NCI-H2196 (cell line): ENCODE measurements around the gene ANGPT4.

Source experiments
- DNase-seq: peaks from one replicate; lab custom pipeline; 2025; ENCODE audit not compliant: unreplicated experiment; lab: John Stamatoyannopoulos, UW

The ANGPT4 gene

DNA sequence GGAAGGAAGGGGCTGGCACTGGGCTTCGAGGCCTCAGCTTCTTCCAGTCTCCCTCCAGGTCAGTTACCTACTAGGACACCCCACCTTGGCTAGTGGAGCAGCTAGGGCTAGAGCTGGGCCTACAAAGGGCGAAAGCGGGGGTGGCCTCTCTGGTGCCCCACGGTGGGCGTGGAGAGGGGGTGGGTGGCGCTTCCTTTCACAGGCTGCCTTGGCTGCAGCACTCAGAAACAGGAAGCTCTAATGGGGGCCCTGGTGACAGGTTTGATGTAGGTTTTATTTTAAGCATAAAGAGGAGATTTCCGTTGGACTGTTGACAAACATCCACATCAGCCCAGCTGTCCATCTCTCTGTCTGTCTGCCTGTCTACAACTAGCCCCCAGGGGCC is 69.2 kb downstream of the ANGPT4 start:
- DNase-seq = no peak

- no peak for DNase-seq
Measured at GRCh38 chr20:845941-846893, 69.9 kb downstream of the ANGPT4 start.

DNA sequence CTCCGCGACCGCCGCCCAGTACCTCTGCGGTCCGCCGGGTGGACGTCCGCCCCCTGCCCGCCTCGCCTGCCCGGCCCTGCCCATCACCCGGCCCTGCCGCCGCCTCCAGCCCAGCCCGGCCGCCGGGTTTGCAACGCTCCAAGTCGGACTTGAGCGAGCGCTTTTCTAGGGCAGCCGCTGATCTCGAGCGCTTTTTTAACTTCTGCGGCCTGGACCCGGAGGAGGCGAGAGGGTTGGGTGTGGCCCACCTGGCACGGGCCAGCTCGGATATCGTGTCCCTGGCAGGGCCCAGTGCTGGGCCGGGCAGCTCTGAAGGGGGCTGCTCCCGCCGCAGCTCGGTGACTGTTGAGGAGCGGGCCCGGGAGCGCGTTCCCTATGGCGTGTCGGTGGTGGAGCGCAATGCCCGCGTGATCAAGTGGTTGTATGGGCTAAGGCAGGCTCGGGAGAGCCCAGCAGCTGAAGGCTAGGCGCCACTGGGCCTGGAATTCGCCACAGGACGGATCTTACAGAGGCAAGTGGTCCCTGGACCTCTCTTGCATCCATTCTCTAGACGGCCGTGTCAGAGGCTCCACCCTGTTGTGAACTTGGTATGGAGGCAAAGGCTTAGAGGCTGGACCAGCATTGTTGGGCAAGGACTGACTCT is 70.8 kb downstream of the ANGPT4 start:
- no peak for DNase-seq

DNA sequence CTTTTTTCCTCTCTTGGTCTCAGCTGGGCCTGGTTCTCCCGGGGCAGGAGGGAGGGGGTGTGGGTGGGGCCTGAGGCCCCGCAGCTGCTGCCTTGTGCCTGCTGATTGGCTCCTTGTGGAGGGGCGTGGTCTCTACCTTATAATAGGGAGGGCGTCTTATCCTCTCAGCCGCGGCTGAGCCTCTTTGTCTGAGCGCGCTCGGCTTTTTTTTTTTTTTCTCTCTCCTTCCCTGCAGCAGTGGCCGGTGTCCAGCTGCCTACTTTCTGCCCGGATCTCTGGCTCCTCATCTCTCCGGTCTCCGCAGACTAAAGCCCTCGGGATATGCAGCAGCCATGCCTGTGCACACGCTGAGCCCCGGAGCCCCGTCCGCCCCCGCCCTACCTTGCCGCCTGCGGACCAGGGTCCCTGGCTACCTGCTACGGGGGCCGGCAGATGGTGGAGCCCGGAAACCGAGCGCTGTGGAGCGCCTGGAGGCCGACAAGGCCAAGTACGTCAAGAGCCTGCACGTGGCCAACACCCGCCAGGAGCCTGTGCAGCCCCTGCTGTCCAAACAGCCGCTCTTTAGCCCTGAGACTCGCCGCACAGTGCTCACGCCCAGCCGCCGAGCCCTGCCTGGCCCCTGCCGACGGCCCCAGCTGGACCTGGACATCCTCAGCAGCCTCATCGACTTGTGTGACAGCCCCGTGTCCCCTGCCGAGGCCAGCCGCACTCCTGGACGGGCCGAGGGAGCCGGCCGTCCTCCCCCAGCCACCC is 71.5 kb downstream of the ANGPT4 start:
- DNase-seq = peak; percentile 93

DNA sequence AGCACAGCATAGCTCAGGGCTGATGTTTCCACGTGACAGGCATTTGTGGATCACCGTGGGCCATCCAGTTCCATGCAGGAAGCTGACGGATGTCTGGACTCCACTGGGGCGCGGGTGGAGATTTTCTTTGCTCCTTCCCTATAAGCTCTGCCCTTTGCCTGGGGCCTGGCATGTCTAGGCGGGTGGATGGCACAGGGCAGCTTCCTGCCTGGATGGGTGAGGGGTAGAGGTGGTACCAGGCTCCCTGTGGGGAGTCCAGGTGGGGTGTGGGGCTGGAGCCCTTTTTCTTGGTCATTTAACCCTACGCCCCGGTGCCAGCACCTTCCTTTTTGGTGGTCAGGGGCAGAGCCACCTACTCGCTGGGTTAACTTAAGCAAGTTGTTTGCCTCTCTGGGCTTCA is 72.2 kb downstream of the ANGPT4 start:
- DNase-seq = no peak

DNA sequence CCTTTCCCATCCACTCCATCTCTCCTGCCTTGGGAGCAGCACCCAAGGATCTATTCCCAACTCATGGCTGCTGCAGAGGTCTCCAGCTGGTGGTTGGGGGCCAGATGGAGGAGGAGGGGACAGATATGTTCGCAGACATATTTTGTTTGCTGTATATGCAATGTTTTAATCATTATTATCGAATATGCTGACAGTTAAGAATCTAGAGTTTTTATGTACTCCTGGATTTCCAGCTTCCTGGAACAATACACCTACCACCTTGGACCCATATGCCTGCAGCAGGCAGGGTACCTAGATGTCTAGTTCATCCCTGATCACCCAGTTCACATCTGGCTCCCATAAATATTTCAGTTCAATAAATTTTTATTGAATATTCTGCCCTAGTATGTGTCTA is 73.6 kb downstream of the ANGPT4 start:
- no peak for DNase-seq

DNA sequence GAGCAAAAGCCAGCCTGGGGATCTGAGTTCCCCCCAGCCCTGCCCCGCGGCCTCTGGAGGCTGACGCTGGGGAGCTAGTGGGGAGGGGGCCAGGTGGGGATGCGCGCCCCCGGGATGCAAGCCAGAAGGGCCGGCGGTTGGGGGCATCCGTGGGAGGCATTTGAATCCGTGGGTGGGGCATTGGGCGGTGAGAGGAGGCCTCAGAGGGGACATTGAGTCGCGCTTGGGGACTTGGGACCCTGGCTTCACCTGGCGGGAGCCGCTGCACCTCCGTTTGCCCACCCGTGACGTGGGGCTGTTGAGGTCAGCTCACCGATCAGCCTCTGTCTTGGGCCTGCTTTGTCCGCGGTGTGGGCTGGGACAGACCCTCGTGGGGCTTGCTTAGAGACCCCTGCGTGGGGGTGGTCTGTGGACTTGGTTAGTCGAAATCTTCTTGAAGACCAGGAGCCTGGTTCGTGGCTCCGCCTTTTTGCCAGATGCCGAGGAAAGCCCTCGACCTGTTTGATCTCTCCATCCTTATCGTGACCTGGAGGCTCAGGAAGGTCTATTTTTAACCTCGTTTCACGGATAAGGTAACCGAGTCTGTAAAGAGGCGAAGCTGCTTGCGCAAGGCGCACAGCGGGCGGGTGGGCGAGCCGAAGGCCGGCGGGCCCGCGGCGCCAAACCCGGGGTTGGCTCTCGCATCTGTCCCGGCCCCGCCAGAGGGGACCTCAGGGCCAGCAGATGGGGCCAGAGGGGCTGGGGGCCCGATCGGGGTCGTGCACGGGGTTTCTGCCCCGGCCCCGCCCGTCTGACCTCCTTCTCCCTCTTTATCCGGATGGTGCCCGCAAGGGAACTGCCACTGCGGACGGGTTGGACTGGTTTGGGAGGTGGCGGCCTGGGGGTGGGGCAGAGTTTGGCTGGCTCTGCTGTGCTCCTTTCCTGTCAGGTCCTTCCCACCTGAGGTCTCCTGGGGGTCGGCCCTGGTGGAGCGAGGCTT is 74.3 kb downstream of the ANGPT4 start:
- peak; percentile 36 for DNase-seq

GRCh38 chr20:840858-841567 is 75.1 kb downstream of the ANGPT4 start:
- peak; percentile 38 for DNase-seq

DNA sequence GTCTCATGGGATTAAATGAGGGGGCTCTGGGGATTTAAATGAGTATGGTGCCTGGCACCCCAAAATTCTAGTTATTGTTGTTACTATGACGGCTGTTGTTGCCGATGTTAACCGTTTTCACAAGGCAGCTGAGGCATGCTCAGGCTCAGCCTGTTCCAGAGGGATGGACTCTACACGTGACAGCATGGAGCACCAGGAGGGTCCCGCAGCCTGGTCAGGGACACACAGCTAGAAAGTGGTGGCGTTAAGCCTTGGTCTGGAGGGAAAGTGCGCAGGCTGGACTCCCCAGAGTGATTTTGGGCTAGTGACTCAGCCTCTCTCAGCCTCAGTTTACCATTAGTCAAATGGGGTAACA is 75.7 kb downstream of the ANGPT4 start:
- no peak for DNase-seq

DNA sequence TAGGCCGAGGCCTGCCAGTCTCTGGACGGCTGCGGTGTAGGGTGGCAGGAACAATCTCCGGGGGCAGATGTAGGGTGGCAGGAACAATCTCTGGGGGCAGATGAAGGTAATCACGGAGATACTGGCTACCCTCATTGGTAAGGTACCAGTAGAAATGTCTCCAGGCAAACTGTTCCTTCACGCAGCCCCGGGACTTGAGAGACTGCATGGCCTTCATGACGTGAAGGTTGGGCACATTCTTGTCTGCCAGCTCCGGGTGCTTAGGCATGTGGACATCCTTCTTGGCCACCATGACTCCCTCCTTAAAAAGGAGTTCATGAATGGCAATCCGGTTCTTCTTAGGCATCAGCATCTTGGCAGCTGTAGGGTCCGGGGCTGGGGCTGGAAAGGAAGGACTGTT is 76.5 kb downstream of the ANGPT4 start:
- no peak for DNase-seq

- DNase-seq = no peak
Measured at GRCh38 chr20:839015-839414, 77.1 kb downstream of the ANGPT4 start.

DNA sequence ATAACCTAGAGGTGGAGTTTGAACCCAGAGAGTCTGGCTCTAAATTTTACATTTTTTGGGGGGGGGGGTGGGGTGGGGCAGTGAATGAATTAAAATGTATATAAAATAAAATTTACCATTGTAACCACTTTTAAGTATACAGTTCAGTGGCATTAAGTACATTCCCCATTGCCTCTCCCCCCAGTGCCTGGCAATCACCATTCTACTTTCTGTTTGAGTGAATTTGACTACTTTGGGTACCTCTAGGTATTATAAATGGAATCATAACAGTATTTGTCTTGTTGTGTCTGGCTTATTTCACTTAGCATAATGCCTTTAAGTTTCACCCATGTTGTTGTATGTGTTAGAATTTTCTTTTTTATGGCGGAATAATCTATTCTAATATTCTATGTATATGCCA is 79.9 kb downstream of the ANGPT4 start:
- no peak for DNase-seq

DNA sequence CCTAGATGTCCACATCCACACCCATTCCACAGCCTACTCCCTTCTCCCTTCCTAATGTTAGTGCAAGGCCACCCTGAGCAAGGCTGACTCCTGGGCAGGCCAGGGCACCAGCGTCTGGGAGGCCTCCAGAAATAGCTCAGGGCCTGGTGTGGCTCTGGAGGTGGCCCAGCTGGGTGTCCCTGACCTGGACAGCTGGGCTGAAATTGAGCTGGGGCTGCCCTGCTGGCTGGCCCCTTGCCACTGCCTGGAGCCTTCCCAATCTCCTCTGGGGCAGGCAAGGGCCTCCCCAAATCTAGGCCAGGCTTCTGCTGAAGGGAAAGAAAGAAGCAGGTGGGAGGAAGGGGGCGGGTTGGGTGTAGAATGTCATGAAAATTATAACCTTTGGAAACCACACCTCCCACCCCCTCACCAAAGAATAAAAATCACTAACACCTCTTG is 80.5 kb downstream of the ANGPT4 start:
- peak; percentile 16 for DNase-seq

- DNase-seq = no peak
Measured at GRCh38 chr20:834151-834746, 81.9 kb downstream of the ANGPT4 start.

DNA sequence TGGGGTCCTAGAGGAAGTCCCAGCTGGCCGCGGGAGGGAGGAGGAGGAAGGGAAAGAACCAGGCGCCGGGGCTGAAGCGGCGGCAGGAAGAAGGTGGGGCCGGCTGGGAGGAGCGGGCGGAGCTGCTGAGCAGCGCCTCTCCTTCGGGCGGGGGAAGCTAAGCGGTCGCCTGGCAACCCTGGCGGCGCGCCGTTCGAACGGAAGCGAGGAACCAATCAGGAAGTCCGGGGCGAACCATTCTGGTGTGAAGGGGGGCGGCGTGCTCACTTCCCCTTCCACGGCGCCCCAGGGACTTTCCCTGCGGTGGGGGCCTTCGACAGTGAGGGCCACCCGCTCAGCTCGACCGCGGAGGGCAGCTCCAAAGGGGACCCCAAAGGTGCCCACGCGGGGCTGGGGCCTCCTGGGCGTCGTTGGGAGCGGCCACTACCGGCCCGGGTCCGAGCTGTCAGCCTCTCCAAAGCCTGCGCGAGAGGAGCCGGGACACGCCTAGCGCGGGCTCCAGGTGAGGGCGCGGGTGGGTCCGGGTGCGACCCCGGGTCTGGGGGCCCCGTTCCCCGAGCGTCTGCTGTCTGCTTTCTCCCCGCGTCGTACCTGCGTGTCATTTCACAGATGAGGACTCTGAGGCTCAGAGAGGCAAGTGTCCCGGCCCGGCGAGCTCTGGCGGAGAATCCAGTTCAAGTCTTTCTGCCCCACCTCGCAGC is 82.5 kb downstream of the ANGPT4 start, which contains the start of gene FAM110A:
Gene FAM110A (plus strand): TSS at position 266 of the 701 bp plus-strand sequence. CDS start 11,090 bp downstream, outside the sequence.
- peak; percentile 94 for DNase-seq

DNA sequence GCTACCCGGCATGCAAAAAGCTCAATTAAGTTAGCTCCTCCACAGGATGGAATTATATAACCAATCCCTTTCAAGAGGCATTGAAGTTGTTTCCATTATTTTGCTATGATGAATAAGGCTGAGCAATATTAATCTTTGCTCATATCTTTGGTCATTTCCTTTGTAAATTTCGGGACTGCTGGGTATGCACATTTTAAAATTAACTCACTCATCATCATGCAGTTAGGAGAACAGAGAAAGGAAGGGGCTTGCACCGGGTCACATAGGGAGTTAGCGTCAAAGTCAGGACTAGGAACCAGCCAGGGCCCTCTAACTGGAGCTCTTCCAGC is 83.0 kb downstream of the ANGPT4 start:
- DNase-seq = no peak

DNA sequence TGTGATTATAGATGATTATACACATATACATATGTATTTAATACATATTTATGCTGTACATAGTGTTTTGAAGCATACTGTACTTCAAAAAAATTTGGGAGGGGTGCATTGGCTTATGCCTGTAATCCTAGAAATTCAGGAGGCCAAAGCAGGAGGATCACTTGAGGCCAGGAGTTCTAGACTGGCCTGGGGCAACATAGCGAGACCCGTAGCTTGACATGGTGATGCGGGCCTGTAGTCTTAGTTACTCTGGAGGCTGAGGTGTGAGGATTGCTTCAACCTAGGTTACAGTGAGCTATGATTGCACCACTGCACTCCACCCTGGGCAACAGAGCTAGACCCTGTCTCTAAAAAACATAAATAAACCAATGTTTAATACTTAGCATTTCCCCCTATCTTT is 84.2 kb downstream of the ANGPT4 start:
- DNase-seq = no peak

GRCh38 chr20:831251-831650 is 84.9 kb downstream of the ANGPT4 start:
- no peak for DNase-seq

DNA sequence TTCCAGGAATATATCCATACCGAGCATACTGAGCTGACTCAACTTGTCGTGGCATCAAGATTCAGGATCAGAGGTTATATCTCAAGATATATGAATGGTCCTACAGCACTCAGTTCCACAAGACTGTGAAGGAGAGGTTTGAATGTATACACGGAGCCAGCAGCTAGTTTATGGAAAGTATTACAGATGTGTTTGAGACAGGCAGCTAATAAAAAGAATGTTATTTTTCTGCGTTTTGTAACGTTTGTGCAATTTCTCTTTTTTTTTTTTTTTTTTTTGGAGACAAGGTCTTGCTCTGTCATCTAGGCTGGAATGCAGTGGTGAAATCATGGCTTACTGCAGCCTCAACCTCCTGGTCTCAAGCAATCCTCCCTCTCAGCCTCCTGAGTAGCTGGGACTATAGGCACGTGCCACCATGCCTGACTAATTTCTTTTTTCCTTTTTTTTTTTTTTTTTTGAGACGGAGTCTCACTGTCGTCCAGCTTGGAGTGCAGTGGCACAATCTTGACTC is 86.1 kb downstream of the ANGPT4 start:
- no peak for DNase-seq
